Measurements from ENCODE around the gene PPM1D.

DNA sequence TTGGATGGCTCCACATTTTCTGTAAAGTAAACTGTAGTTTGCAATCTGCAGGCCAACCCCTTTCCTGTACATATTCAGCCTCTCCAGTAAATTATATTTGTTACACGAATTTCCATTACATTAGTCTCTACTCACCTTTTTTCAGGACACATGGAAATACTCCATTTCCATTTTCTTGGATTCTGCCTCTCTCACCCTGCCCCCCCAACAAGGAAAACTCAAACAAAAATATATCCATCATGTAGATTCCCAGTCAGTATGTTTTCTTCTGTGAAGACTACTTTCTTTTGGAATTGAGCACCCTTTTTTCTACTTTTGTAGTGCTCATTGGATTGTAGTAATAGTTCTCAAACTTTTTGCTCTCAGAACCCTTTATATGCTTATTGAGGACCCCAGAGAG is 2.9 kb downstream of the PPM1D start:
- TF ChIP-seq, protein P1, sequence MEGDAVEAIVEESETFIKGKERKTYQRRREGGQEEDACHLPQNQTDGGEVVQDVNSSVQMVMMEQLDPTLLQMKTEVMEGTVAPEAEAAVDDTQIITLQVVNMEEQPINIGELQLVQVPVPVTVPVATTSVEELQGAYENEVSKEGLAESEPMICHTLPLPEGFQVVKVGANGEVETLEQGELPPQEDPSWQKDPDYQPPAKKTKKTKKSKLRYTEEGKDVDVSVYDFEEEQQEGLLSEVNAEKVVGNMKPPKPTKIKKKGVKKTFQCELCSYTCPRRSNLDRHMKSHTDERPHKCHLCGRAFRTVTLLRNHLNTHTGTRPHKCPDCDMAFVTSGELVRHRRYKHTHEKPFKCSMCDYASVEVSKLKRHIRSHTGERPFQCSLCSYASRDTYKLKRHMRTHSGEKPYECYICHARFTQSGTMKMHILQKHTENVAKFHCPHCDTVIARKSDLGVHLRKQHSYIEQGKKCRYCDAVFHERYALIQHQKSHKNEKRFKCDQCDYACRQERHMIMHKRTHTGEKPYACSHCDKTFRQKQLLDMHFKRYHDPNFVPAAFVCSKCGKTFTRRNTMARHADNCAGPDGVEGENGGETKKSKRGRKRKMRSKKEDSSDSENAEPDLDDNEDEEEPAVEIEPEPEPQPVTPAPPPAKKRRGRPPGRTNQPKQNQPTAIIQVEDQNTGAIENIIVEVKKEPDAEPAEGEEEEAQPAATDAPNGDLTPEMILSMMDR (IDR thresholded peaks at IDR 0.05; ENCODE audit: low read depth, low read length) = no peak
- TF ChIP-seq, protein P2, sequence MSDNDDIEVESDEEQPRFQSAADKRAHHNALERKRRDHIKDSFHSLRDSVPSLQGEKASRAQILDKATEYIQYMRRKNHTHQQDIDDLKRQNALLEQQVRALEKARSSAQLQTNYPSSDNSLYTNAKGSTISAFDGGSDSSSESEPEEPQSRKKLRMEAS (IDR thresholded peaks at IDR 0.05; ENCODE audit: low read depth, low read length) = no peak
- TF ChIP-seq MYC (IDR thresholded peaks at IDR 0.05; ENCODE audit: low read depth, low read length) = no peak
- no peak for TF ChIP-seq POLR2A (IDR thresholded peaks at IDR 0.05; ENCODE audit: extremely low read depth, insufficient read length)
